ENCODE measurements around the gene PDE6H. TPM values are rescaled to one million over a fixed set of nuclear protein-coding genes. Genes with fewer than 3 reads are reported as not detected.

The PDE6H gene
- polyA plus RNA-seq, 1 donor (not counting 4 experiments of a cell fraction or from before 2014, with no cell fraction given) = not detected

DNA sequence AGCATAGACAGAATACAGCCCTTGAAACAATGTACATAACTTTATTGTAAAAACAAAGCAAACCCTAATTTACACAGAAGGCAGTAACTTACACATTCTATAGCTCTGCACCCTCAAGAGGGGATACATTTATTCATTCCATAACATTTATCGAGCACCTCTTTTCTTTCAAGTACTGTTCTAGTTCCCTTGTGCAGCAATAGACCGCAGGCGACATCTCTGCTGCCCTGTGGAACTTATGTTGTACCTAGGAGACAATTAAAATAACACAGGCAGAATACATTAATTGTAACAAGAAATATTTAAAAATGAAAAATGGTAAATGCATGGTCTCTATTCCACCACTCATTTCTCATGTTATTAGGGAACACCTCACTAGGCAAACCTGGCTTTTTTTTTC lies 10.0 kb upstream of the PDE6H start:
- DNase-seq (ENCODE audit: low read depth, low spot score) (no peak), FAIRE-seq (no peak)
- dilution Hi-C loops (cut with MboI; ENCODE audit: extremely low pct_ligation_motif_present, low sequenced_read_pairs) = no loop called here
- no peaks in the 10 kb centered on the region for H3K27me3 ChIP-seq (ENCODE audit: control insufficient read depth, extremely low read depth, insufficient read depth, low read length)
- H3K36me3 ChIP-seq (ENCODE audit: control insufficient read depth in 2 of 2, extremely low read depth in 1 of 2, insufficient read depth in 2 of 2, low read length in 2 of 2) = no peaks in the 10 kb centered on the region
- H3K9me1 ChIP-seq (ENCODE audit: control insufficient read depth, extremely low read depth, insufficient read depth, low read length) = no peaks in the 10 kb centered on the region
- H3K79me2 ChIP-seq (ENCODE audit: control insufficient read depth, insufficient read depth, low read length) = peaks cover 18% of the 10 kb centered on the region
- H3K9me3 ChIP-seq (ENCODE audit: control insufficient read depth, low read depth, low read length) = no peaks in the 10 kb centered on the region
- no peaks in the 10 kb centered on the region for H4K20me1 ChIP-seq (ENCODE audit: control insufficient read depth, extremely low read depth, insufficient read depth, low read length)
- H3K4me3 ChIP-seq (ENCODE audit: control insufficient read depth in 2 of 3, extremely low read depth in 1 of 3, insufficient read depth in 2 of 3, low read depth in 1 of 3, low read length in 3 of 3) = no peak overlapping the region
- peaks cover 22% of the 10 kb centered on the region for H3K4me1 ChIP-seq (ENCODE audit: control insufficient read depth, extremely low read depth, insufficient read depth, low read length)
- no peak overlapping the region for H3K27ac ChIP-seq (ENCODE audit: control insufficient read depth, insufficient read depth, low read length)
- TF ChIP-seq, protein P1, sequence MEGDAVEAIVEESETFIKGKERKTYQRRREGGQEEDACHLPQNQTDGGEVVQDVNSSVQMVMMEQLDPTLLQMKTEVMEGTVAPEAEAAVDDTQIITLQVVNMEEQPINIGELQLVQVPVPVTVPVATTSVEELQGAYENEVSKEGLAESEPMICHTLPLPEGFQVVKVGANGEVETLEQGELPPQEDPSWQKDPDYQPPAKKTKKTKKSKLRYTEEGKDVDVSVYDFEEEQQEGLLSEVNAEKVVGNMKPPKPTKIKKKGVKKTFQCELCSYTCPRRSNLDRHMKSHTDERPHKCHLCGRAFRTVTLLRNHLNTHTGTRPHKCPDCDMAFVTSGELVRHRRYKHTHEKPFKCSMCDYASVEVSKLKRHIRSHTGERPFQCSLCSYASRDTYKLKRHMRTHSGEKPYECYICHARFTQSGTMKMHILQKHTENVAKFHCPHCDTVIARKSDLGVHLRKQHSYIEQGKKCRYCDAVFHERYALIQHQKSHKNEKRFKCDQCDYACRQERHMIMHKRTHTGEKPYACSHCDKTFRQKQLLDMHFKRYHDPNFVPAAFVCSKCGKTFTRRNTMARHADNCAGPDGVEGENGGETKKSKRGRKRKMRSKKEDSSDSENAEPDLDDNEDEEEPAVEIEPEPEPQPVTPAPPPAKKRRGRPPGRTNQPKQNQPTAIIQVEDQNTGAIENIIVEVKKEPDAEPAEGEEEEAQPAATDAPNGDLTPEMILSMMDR (optimal IDR thresholded peaks at IDR 0.05 in 1 of 3, IDR thresholded peaks at IDR 0.05 in 1 of 3, conservative IDR thresholded peaks at IDR 0.05 in 1 of 3; ENCODE audit: extremely low read depth in 1 of 3, insufficient read depth in 2 of 3, low read length in 3 of 3) = no peak
- TF ChIP-seq EZH2 (IDR thresholded peaks at IDR 0.05; ENCODE audit: low read length) = no peak
- H3K9ac ChIP-seq (ENCODE audit: control insufficient read depth, extremely low read depth, insufficient read depth, low read length) = no peak overlapping the region
- no peak overlapping the region for H2AFZ ChIP-seq (ENCODE audit: control insufficient read depth, low read length)
- H3K4me2 ChIP-seq (ENCODE audit: control insufficient read depth, extremely low read depth, insufficient read depth, low read depth, low read length) = no peak overlapping the region

DNA sequence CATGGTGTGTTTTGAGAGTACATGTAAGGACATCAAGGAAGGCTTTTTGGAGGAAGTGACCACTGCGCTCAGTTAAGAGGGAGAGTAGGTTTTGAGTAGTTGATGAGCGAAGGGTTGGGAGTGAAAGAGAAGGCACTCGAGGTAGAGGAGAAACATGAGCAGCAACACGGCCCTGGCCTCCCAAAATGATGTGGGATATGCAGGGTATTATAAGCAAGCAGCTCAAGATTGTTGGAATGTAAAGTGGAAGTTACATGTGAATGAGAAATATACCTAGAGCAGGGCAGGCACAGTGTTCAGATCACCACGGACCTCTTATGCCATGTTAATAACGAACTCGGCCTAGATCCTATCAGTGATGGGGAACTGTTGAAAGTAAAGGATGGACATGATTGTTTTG lies 9.3 kb upstream of the PDE6H start:
- Histone ChIP-seq H3K36me3 (ENCODE audit: control insufficient read depth in 2 of 2, extremely low read depth in 1 of 2, insufficient read depth in 2 of 2, low read length in 2 of 2) (no peaks in the 10 kb centered on the region), H3K79me2 (ENCODE audit: control insufficient read depth, insufficient read depth, low read length) (peaks cover 16% of the 10 kb centered on the region), H4K20me1 (ENCODE audit: control insufficient read depth, extremely low read depth, insufficient read depth, low read length) (no peaks in the 10 kb centered on the region), H3K9ac (ENCODE audit: control insufficient read depth, extremely low read depth, insufficient read depth, low read length) (no peak overlapping the region), H3K9me3 (ENCODE audit: control insufficient read depth, low read depth, low read length) (no peaks in the 10 kb centered on the region), H3K4me1 (ENCODE audit: control insufficient read depth, extremely low read depth, insufficient read depth, low read length) (peaks cover 22% of the 10 kb centered on the region), H3K4me2 (ENCODE audit: control insufficient read depth, extremely low read depth, insufficient read depth, low read depth, low read length) (no peak overlapping the region), H3K4me3 (ENCODE audit: control insufficient read depth in 2 of 3, extremely low read depth in 1 of 3, insufficient read depth in 2 of 3, low read depth in 1 of 3, low read length in 3 of 3) (no peak overlapping the region), H3K27ac (ENCODE audit: control insufficient read depth, insufficient read depth, low read length) (no peak overlapping the region), H3K9me1 (ENCODE audit: control insufficient read depth, extremely low read depth, insufficient read depth, low read length) (no peaks in the 10 kb centered on the region), H3K27me3 (ENCODE audit: control insufficient read depth, extremely low read depth, insufficient read depth, low read length) (no peaks in the 10 kb centered on the region), H2AFZ (ENCODE audit: control insufficient read depth, low read length) (peak overlapping the region; percentile 20)
- DNase-seq (ENCODE audit: low read depth, low spot score) (no peak), FAIRE-seq (peak; percentile 59)
- dilution Hi-C loops (cut with MboI; ENCODE audit: extremely low pct_ligation_motif_present, low sequenced_read_pairs) = no loop called here
- no peak for TF ChIP-seq EZH2 (IDR thresholded peaks at IDR 0.05; ENCODE audit: low read length)
- TF ChIP-seq, protein P1 (optimal IDR thresholded peaks at IDR 0.05 in 1 of 3, IDR thresholded peaks at IDR 0.05 in 1 of 3, conservative IDR thresholded peaks at IDR 0.05 in 1 of 3; ENCODE audit: extremely low read depth in 1 of 3, insufficient read depth in 2 of 3, low read length in 3 of 3) = no peak

Measured in keratinocyte (primary cell).